Keratinocyte (primary cell): ENCODE data around the gene AAR2. TPM values are rescaled to one million over a fixed set of nuclear protein-coding genes. Genes with fewer than 3 reads are reported as not detected.

ENCODE experiments used
- DNase-seq: peaks from one replicate; pipeline ENCODE4 v3.0.0-alpha.2; 2011; ENCODE audit warnings: low read depth, missing footprints, low spot score
- FAIRE-seq: peaks from 2 replicates; lab custom pipeline; 2011; peaks lifted over from hg19 to GRCh38; lab: Jason Lieb, UNC
- H2AFZ ChIP-seq: 2 replicates; pipeline ENCODE4 v1.6.0; 2012; ENCODE audit warnings: low read length, control low read depth, inconsistent platforms; ENCODE audit not compliant: control insufficient read depth
- H3K27ac ChIP-seq: 2 replicates; pipeline ENCODE4 v1.5.1; 2011; ENCODE audit warnings: low read length; ENCODE audit not compliant: control insufficient read depth, insufficient read depth
- H3K27me3 ChIP-seq: 3 replicates; pipeline ENCODE4 v1.6.0; 2011; ENCODE audit warnings: low read length; ENCODE audit not compliant: control insufficient read depth, insufficient read depth; ENCODE audit errors: extremely low read depth
- H3K36me3 ChIP-seq, 2 experiments: 2 replicates in 1 of 2; 3 replicates in 1 of 2; pipeline ENCODE4 v1.5.1; 2011; ENCODE audit warnings: low read length in 2 of 2, mild to moderate bottlenecking in 1 of 2; ENCODE audit not compliant: control insufficient read depth in 2 of 2, insufficient read depth in 2 of 2; ENCODE audit errors: extremely low read depth in 1 of 2
- H3K4me1 ChIP-seq: 3 replicates; pipeline ENCODE4 v1.5.1; 2011; ENCODE audit warnings: low read length; ENCODE audit not compliant: control insufficient read depth, insufficient read depth; ENCODE audit errors: extremely low read depth
- H3K4me2 ChIP-seq: 3 replicates; pipeline ENCODE4 v1.6.0; 2011; ENCODE audit warnings: low read depth, low read length; ENCODE audit not compliant: control insufficient read depth, insufficient read depth; ENCODE audit errors: extremely low read depth
- H3K4me3 ChIP-seq, 3 experiments: fragments of 200-600 bp in 1 of 3; sonication (generic) in 1 of 3; 2 replicates in 2 of 3; 3 replicates in 1 of 3; pipeline ENCODE4 v1.5.1; 2011 to 2016; ENCODE audit warnings: low read length in 3 of 3, mild to moderate bottlenecking in 3 of 3, control low read depth in 2 of 3, inconsistent platforms in 1 of 3, low read depth in 1 of 3, mixed read lengths in 1 of 3, mixed run types in 1 of 3, moderate library complexity in 1 of 3; ENCODE audit not compliant: control insufficient read depth in 2 of 3, insufficient read depth in 2 of 3; ENCODE audit errors: extremely low read depth in 1 of 3
- H3K79me2 ChIP-seq: 2 replicates; pipeline ENCODE4 v1.6.0; 2012; ENCODE audit warnings: low read length; ENCODE audit not compliant: control insufficient read depth, insufficient read depth
- H3K9ac ChIP-seq: 3 replicates; pipeline ENCODE4 v1.6.0; 2011; ENCODE audit warnings: low read length; ENCODE audit not compliant: control insufficient read depth, insufficient read depth; ENCODE audit errors: extremely low read depth
- H3K9me1 ChIP-seq: 3 replicates; pipeline ENCODE4 v1.6.0; 2011; ENCODE audit warnings: low read length; ENCODE audit not compliant: control insufficient read depth, insufficient read depth; ENCODE audit errors: extremely low read depth
- H3K9me3 ChIP-seq: 2 replicates; pipeline ENCODE4 v1.5.1; 2012; ENCODE audit warnings: low read depth, low read length; ENCODE audit not compliant: control insufficient read depth
- H4K20me1 ChIP-seq: 3 replicates; pipeline ENCODE4 v1.6.0; 2011; ENCODE audit warnings: low read length; ENCODE audit not compliant: control insufficient read depth, insufficient read depth; ENCODE audit errors: extremely low read depth
- EZH2 ChIP-seq: IDR thresholded peaks from one replicate; pipeline ENCODE4 v1.6.1; 2012; ENCODE audit warnings: inconsistent platforms, mild to moderate bottlenecking, low read length, moderate library complexity
- dilution Hi-C: fragments of 300-500 bp; cut with MboI; formaldehyde crosslinking; loops from one replicate; pipeline ENCODE4 v1.7.0; 2020; ENCODE audit warnings: low sequenced_read_pairs; ENCODE audit not compliant: extremely low pct_ligation_motif_present
- polyA plus RNA-seq, 5 experiments: library from polyadenylated mRNA; depleted of rRNA in 3 of 5; stranded (reverse) in 3 of 5; stranded (forward) in 1 of 5; unstranded in 1 of 5; fragments of >200 nt; gene quantifications; 1 replicate in 1 of 5; 2 replicates in 3 of 5; 3 replicates in 1 of 5; pipeline versions ENCODE4 v1.2.1 to v1.2.3, GENCODE V29; 2011 to 2012; ENCODE audit warnings: missing spikeins in 2 of 5, low read depth in 1 of 5, low replicate concordance in 1 of 5
- TF ChIP-seq, protein P1 (sequence below), 3 experiments: IDR thresholded peaks in 1 of 3; conservative IDR thresholded peaks in 1 of 3; optimal IDR thresholded peaks in 1 of 3; 2 replicates in 2 of 3; 3 replicates in 1 of 3; pipeline versions ENCODE3 to v1.5.1; 2011; ENCODE audit warnings: low read length in 3 of 3, mild to moderate bottlenecking in 3 of 3, moderate library complexity in 2 of 3, control low read depth in 1 of 3, inconsistent platforms in 1 of 3; ENCODE audit not compliant: insufficient read depth in 2 of 3; ENCODE audit errors: extremely low read depth in 1 of 3

The AAR2 gene
- polyA plus RNA-seq, 1 donor (not counting 4 experiments of a cell fraction or from before 2014, with no cell fraction given), result 20.1 TPM

DNA sequence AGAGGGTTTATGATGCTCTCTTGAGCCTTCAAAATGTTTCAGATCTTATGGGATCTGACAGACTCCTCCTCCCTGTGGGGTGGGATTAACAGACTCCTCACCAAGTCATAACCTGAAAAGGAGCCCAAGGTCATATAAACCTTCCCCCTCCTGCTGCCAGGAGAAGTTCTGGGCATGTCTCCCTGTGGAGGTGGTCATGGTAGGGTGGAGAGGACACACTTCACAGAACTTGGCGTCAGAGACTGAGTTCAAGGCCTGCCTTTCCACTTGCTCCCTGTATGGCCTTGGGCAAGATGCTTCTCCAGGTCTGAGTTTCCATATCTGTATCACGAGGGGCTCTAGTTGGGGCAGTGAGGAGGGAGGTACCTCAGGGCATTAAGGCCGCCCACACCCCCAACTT, 32.4 kb upstream of the AAR2 start:
- dilution Hi-C loops, result no loop called here
- no peaks in the 10 kb centered on the region for H3K36me3 ChIP-seq
- H3K4me1 ChIP-seq, result no peaks in the 10 kb centered on the region
- TF ChIP-seq EZH2, result no peak
- TF ChIP-seq, protein P1, sequence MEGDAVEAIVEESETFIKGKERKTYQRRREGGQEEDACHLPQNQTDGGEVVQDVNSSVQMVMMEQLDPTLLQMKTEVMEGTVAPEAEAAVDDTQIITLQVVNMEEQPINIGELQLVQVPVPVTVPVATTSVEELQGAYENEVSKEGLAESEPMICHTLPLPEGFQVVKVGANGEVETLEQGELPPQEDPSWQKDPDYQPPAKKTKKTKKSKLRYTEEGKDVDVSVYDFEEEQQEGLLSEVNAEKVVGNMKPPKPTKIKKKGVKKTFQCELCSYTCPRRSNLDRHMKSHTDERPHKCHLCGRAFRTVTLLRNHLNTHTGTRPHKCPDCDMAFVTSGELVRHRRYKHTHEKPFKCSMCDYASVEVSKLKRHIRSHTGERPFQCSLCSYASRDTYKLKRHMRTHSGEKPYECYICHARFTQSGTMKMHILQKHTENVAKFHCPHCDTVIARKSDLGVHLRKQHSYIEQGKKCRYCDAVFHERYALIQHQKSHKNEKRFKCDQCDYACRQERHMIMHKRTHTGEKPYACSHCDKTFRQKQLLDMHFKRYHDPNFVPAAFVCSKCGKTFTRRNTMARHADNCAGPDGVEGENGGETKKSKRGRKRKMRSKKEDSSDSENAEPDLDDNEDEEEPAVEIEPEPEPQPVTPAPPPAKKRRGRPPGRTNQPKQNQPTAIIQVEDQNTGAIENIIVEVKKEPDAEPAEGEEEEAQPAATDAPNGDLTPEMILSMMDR (optimal IDR thresholded peaks at IDR 0.05 in 1 of 3, IDR thresholded peaks at IDR 0.05 in 1 of 3, conservative IDR thresholded peaks at IDR 0.05 in 1 of 3; ENCODE audit: extremely low read depth in 1 of 3, insufficient read depth in 2 of 3, low read length in 3 of 3), result no peak
- H4K20me1 ChIP-seq, result no peaks in the 10 kb centered on the region
- DNase-seq (no peak), FAIRE-seq (no peak)
- H3K9ac ChIP-seq, result no peak overlapping the region
- no peak overlapping the region for H3K27ac ChIP-seq
- H2AFZ ChIP-seq, result no peak overlapping the region
- H3K27me3 ChIP-seq, result peaks cover 18% of the 10 kb centered on the region
- no peak overlapping the region for H3K4me3 ChIP-seq
- H3K9me1 ChIP-seq, result peaks cover 2% of the 10 kb centered on the region
- H3K79me2 ChIP-seq, result no peaks in the 10 kb centered on the region
- H3K9me3 ChIP-seq, result no peaks in the 10 kb centered on the region
- H3K4me2 ChIP-seq, result no peak overlapping the region

DNA sequence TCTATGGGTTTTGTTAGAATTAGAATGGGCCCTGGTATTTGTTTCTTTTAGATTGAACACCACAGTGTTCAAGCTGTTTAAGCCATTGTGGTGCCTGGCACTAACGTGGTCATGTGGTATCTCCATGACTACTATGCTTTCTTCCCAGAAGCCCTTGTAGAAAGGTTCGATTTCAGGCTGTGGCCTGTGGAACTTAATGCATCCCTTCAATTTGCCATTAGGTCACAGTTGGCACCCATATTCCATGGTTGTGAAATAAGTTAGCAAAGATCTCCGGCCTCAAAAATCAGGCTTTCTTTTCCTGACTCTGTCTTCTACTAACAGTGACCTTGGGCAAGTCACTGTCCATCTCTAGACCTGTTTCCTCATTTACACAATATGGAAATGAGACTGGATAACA, 31.3 kb upstream of the AAR2 start:
- FAIRE-seq, result no peak
- dilution Hi-C loops, result no loop called here

More for the DNA sequence above, 31.3 kb upstream of the AAR2 start:
- Histone ChIP-seq H3K9me3 (no peaks in the 10 kb centered on the region), H4K20me1 (no peaks in the 10 kb centered on the region), H3K79me2 (no peaks in the 10 kb centered on the region), H2AFZ (no peak overlapping the region), H3K36me3 (no peaks in the 10 kb centered on the region), H3K27ac (no peak overlapping the region), H3K4me2 (no peak overlapping the region), H3K9ac (no peak overlapping the region), H3K4me1 (no peaks in the 10 kb centered on the region), H3K4me3 (no peak overlapping the region), H3K9me1 (peaks cover 2% of the 10 kb centered on the region), H3K27me3 (peaks cover 18% of the 10 kb centered on the region)
- DNase-seq, result no peak
- no peak for TF ChIP-seq EZH2
- TF ChIP-seq, protein P1 (optimal IDR thresholded peaks at IDR 0.05 in 1 of 3, IDR thresholded peaks at IDR 0.05 in 1 of 3, conservative IDR thresholded peaks at IDR 0.05 in 1 of 3; ENCODE audit: extremely low read depth in 1 of 3, insufficient read depth in 2 of 3, low read length in 3 of 3), result no peak
